ENCODE measurements around the gene ATP5ME. TPM values are rescaled to one million over a fixed set of nuclear protein-coding genes. Genes with fewer than 3 reads are reported as not detected.

Gene ATP5ME
- total RNA-seq, 6 experiments from 2014 or later, result 181 to 374 (median 290) TPM

DNA sequence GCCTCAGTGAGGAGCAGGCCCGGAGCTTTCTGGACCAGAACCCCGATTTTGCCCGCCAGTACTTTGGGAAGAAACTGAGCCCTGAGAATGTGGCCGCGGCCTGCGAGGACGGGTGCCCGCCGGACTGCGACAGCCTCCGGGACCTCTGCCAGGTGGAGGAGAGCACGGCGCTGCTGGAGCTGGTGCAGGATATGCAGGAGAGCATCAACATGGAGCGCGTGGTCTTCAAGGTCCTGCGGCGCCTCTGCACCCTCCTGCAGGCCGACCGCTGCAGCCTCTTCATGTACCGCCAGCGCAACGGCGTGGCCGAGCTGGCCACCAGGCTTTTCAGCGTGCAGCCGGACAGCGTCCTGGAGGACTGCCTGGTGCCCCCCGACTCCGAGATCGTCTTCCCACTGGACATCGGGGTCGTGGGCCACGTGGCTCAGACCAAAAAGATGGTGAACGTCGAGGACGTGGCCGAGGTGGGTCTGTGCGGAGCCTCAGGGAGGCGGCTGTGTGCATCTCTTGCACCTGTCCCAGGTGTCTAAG lies 48.4 kb downstream of the ATP5ME start:
- DNase-seq, result no peak
- Mint-ChIP-seq H3K9me3 (peaks cover 26% of the 10 kb centered on the region), H3K36me3 (ENCODE audit: low read depth) (0 out of 2 replicates have a peak, but pooled peaks cover 4% of the 10 kb centered on the region), H3K27me3 (ENCODE audit: insufficient read depth) (peaks cover 7% of the 10 kb centered on the region), H3K4me1 (ENCODE audit: low read depth) (no peaks in the 10 kb centered on the region), H3K27ac (no peak overlapping the region), H3K4me3 (no peak overlapping the region)
- TF ChIP-seq, protein P1, sequence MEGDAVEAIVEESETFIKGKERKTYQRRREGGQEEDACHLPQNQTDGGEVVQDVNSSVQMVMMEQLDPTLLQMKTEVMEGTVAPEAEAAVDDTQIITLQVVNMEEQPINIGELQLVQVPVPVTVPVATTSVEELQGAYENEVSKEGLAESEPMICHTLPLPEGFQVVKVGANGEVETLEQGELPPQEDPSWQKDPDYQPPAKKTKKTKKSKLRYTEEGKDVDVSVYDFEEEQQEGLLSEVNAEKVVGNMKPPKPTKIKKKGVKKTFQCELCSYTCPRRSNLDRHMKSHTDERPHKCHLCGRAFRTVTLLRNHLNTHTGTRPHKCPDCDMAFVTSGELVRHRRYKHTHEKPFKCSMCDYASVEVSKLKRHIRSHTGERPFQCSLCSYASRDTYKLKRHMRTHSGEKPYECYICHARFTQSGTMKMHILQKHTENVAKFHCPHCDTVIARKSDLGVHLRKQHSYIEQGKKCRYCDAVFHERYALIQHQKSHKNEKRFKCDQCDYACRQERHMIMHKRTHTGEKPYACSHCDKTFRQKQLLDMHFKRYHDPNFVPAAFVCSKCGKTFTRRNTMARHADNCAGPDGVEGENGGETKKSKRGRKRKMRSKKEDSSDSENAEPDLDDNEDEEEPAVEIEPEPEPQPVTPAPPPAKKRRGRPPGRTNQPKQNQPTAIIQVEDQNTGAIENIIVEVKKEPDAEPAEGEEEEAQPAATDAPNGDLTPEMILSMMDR (IDR thresholded peaks at IDR 0.05), result no peak

DNA sequence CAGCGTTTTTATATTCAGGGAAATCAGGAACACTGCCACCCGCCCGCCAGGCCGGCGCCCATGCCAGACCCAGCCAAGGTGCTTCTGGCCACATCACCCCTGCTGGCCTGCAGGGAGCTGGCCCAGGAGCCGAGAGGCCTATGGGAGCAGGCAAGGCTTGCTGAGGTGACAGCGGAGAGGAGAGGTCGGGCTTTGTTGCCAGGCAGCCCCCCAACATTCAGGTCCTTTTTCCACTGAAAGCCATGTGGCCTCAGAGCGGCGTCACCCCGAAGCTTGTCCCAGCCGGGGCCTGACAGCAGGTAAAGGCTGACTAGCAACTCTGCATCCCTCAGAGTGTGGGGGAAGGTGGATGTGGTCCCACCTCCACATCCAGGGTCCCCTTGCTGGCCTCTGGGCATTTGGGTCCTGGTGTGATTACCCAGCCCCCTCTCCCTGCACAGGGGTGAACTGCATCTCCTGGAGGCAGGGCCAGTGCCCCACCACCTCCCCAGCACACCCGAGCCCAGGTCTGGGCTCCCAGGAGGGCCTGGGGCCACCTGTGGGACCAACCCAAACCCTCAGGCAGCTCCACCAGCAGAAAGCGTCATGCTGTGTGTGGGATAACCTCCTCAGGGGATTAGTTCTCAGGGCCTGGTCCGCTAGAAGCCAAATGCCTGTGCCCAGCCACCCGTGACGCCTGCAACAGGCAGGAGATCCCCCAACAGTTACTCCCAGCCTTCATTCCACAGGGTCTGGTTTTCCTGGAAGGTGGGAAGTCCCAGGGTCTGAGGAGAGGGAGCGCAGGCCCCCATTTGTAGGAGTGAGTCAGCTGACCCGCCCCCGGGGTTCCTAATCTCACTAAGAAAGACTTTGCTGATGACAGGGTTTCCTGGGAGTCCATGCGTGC lies 49.1 kb downstream of the ATP5ME start, which contains the start of gene PDE6B:
PDE6B (plus strand) TSS at position 869 of the 886 bp plus-strand sequence. CDS start 54 bp downstream, outside the sequence.
- H3K9me3 Mint-ChIP-seq, result peaks cover 19% of the 10 kb centered on the region
- H3K4me1 Mint-ChIP-seq (ENCODE audit: low read depth), result no peaks in the 10 kb centered on the region
- DNase-seq, result no peak
- no peak within 1 kb of the TSS for H3K4me3 Mint-ChIP-seq
- 0 out of 2 replicates have a peak, but pooled peaks cover 4% of the 10 kb centered on the region for H3K36me3 Mint-ChIP-seq (ENCODE audit: low read depth)
- H3K27me3 Mint-ChIP-seq (ENCODE audit: insufficient read depth), result peaks cover 7% of the 10 kb centered on the region
- TF ChIP-seq, protein P1 (IDR thresholded peaks at IDR 0.05), result no peak
- no peak within 1 kb of the TSS for H3K27ac Mint-ChIP-seq

DNA sequence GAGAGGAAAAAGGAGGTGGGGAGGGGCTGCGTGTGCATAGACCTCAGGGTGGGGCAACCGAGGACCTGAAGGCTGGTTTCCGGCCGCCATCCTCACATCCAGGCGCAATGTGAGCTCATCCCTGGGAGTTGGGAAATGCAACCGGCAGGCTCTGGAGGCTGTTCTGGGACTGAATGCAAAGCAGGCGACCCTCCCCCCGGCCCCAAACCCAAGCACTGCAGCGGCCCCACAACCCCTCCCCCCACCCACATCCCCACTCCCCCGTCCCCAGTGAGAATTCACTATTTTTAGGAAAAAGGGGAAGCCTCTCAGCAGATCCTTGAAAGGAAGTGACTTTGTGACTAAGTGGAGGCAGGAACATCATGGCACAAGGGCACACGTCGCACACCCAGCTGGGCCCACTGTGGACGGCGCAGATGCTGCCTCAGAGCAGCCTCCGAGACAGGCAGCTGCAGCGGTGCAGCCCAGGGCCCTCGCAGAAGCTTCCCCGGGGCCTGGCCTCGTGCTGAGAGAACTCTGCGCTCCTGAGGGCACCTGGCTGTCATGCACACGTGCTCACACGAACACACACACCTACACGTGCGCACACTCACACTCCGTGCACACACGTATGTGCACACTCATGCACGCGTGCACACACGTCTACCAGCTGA lies 50.0 kb downstream of the ATP5ME start:
- peaks cover 16% of the 10 kb centered on the region for H3K9me3 Mint-ChIP-seq

DNA sequence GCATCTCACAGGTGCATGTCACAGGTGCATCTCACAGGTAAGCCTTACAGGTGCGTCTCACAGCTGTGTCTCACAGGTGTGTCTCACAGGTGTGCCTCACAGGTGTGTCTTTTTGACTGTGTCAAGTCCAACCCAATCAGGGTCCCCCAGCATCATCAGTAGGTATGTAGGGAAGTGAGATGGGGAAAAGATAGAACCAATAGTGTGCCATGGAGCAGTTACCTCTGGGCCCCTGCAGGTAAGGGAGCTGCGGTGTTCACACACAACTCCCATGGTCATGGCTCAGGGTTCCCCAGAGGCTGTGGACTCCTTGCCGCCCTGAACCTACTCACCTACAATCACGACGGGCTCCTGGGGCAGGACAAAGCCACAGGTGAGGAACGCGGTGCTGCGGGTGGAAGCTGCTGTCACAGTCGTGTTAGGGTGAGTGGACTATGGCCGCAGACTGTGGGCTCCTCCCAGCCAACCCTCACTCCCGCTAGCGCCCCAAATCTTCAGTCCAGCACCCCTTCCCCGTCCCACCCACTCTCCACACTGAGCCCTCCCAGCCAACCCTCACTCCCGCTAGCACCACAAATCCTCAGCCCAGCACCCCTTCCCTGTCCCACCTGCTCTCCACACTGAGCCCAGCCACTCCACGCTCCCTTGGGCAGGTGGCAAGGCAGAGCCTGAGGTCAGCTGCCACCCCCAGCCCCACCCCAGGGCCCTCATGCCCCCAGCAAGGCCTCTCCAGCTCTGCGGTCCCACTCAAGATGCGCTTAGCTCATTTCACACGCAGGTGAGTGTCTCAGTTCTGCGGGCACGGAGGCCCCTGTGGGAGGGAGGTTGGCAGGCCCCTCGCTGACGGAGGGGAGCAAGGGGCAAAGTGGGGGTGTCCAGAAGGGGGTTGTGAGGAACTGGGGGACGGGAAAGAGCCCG lies 50.8 kb downstream of the ATP5ME start:
- H3K9me3 Mint-ChIP-seq, result peaks cover 16% of the 10 kb centered on the region
- H3K27ac Mint-ChIP-seq, result no peak overlapping the region
- no peaks in the 10 kb centered on the region for H3K4me1 Mint-ChIP-seq (ENCODE audit: low read depth)
- DNase-seq, result no peak
- 0 out of 2 replicates have a peak, but pooled peaks cover 4% of the 10 kb centered on the region for H3K36me3 Mint-ChIP-seq (ENCODE audit: low read depth)
- peaks cover 7% of the 10 kb centered on the region for H3K27me3 Mint-ChIP-seq (ENCODE audit: insufficient read depth)
- H3K4me3 Mint-ChIP-seq, result no peak overlapping the region
- TF ChIP-seq, protein P1 (IDR thresholded peaks at IDR 0.05), result no peak

More for the DNA sequence above, 50.0 kb downstream of the ATP5ME start:
- TF ChIP-seq, protein P1 (IDR thresholded peaks at IDR 0.05), result no peak
- H3K4me1 Mint-ChIP-seq (ENCODE audit: low read depth), result no peaks in the 10 kb centered on the region
- peaks cover 7% of the 10 kb centered on the region for H3K27me3 Mint-ChIP-seq (ENCODE audit: insufficient read depth)
- no peak overlapping the region for H3K4me3 Mint-ChIP-seq
- no peak for DNase-seq
- H3K27ac Mint-ChIP-seq, result no peak overlapping the region
- H3K36me3 Mint-ChIP-seq (ENCODE audit: low read depth), result 0 out of 2 replicates have a peak, but pooled peaks cover 4% of the 10 kb centered on the region

Other genes starting within 250 kb of the ATP5ME start
- gene ZNF721, start 175.1 kb downstream of the ATP5ME start, total RNA-seq (2021; fragmentation: NEBNext Ultra II Directional; extraction: Animal tissue kit (Norgen Biotek cat#: 25700)), result 10 to 100 TPM; 15.2 to 18.5 (median 16.5) TPM
- 10 to 100 TPM; 46.3 to 56.0 (median 52.0) TPM for gene PIGG, start 175.1 kb downstream of the ATP5ME start, total RNA-seq (2021; fragmentation: NEBNext Ultra II Directional; extraction: Animal tissue kit (Norgen Biotek cat#: 25700))
- not detected for gene TMEM271, start 98.0 kb downstream of the ATP5ME start, total RNA-seq (2021; fragmentation: NEBNext Ultra II Directional; extraction: Animal tissue kit (Norgen Biotek cat#: 25700))
- not detected for gene PDE6B, start 48.7 kb downstream of the ATP5ME start, total RNA-seq (2021; fragmentation: NEBNext Ultra II Directional; extraction: Animal tissue kit (Norgen Biotek cat#: 25700))
- 10 to 100 TPM; 14.2 to 23.0 (median 18.8) TPM for gene MYL5, start 266 bp upstream of the ATP5ME start, total RNA-seq (2021; fragmentation: NEBNext Ultra II Directional; extraction: Animal tissue kit (Norgen Biotek cat#: 25700))
- gene SLC49A3, start 14.9 kb upstream of the ATP5ME start, total RNA-seq (2021; fragmentation: NEBNext Ultra II Directional; extraction: Animal tissue kit (Norgen Biotek cat#: 25700)), result under 1 TPM in 5 of 6 experiments, not detected in 1; 0.13 to 0.62 (median 0.21) TPM
- gene PCGF3, start 31.6 kb upstream of the ATP5ME start, total RNA-seq (2021; fragmentation: NEBNext Ultra II Directional; extraction: Animal tissue kit (Norgen Biotek cat#: 25700)), result 10 to 100 TPM; 28.5 to 34.5 (median 30.2) TPM
- under 1 TPM in 5 of 6 experiments, not detected in 1; 0.12 to 0.32 (median 0.20) TPM for gene CPLX1, start 151.9 kb upstream of the ATP5ME start, total RNA-seq (2021; fragmentation: NEBNext Ultra II Directional; extraction: Animal tissue kit (Norgen Biotek cat#: 25700))